HK-2 (cell line): ENCODE data around the gene BCL2L2.

Source experiments
- DNase-seq: peaks from one replicate; pipeline ENCODE4 v3.0.0-alpha.2; 2018; ENCODE audit not compliant: unreplicated experiment

BCL2L2 gene

DNA sequence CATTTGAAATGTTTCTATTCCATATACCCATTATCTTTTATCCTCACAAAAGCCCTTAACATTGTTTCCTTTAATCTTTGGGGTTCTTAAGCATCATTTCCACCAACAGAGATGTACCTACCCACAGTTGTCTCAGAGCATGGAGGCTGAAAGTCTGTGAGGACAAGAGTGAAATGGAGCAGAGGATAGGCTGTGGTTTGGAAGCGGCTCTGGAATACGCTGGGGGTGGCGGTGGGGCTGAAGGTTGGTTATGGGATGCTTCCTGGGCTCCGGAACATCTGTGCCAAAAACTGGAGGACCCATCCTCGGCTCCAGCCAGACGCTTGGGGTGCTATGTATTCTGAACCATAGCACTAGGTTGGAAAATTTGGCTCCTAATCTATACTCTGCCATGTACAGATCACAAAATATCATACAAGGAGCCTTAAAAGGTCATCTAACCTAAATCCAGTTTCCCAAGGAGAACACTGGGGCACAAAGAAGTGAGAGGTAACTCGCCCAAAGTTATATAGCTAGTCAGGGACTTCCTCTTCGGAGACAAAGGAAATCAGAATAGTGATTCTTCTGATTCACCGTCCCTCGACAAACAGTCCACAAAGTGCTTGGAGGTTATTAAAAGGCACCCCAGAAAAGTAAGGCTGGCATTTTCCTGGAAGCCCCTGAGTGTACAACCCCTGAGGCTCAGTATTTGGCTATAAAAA, 6.5 kb upstream of the BCL2L2 start:
- no peak for DNase-seq

DNA sequence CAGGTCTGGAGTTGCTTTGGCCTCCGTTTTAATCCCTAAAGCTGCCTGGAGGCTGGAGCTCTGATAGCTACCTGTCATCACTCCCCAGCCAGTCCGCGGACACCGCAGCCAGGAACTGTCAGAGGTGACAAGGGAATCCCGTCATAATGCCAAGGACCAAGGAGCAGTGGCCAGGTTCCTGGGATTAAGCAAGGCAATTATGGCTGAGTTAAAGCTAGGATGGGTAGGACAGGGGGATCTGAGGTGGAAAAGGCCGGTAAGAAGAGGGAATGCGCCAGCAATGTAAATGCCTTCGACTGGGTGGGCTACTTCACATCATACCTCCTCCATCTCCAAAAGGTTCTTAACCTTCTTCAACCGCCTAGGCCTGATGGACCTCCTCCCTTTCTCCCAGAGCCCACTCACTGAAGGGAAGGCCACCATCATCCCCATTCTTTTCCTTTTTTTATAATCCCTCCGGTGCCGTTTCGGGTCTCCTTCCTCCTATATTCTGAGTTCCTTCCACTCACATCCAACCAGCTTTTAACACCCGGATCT, 5.9 kb upstream of the BCL2L2 start:
- DNase-seq, result peak; percentile 47

DNA sequence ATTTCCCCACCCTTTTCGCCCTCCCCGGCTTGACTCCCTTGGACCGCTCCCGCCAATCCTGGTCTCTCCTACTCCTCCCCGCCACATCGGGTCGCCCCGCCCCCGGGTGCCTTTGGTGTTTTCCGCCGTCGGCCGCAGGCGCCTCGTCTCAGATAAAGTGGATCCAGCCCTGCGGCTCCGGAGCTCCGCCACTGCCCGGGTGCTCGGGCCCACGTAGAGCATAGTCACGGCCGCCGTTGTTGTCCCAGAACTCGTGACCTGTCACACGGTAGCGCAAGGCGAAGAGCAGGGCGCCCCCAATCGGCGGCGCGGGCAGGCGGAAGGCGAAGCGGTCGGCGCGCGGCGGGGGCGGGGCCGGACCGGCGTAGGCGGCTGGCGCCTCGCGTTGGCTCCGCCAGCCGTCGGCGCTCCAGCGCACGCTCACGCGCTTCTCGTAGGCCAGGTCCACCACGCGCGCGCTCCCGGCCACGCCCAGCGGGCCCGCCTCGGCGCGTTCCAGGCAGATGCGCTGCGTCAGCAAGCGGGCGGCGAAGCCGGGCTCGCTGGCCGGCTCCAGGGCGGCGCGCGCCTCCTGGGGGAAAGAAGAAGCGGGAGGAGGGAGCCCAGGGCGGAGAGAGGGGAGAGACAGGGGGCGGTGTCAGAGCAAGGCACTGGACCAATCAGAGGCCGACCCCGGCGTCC, 5.2 kb upstream of the BCL2L2 start:
- DNase-seq, result peak; percentile 98

DNA sequence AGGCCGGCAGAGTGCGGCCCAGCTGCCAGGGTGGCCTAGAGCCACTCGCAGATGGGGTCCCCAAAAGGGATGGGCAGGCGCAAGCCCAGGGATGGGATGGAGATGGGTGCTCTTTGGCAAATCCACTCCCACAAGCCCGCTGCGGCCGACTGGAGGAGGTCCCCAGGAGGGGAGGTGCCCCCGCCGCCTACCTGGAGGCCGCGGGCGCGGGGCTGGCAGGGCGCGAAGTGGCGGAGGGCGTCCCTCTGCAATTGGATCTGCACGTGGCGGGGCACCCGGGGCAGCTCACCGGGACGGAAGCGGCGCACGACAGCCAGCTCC, 4.7 kb upstream of the BCL2L2 start:
- no peak for DNase-seq

DNA sequence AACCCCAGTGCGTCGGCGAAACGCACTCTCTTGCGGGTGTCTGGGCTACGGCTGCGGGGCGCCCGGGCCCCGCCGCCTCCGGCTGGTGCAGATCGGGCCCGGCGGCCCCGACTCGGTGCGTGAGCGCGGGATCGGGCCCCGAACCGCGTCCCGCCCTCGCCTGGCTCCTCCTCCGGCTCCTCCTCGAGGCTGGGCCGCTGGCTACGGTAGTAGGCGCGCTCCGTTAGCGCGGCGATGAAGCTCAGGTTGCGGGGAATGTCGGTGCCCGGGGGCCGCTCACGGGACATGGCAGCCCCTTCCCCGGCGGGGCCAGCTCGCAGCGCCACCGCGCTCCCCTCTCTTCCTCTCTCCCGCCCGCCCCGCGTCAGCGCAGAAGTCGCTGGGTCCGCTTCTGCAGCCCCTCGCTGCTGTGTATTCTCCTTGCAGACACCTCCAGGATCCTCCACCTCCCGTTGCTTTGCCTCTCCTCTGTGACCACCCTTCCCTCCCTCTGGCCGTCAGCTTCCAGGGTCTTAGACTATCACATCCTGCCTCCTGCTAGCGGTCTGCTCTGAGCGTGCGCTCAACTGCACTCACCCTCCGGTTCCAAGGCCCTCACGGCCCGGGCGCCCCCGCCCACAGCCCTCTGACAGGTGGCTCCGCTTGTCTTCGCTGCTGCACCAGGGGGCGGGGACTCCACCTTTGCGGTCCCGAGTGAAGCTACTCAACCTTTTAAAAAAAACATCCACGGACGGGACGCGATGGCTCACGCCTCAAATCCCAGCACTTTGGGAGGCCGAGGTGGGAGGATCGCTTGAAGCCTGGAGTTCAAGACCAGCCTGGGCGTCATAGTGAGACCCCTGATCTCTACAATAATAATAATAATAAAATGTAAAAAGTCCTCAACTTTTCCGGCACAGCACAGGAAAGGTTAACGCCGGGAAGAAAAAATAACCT, 4.1 kb upstream of the BCL2L2 start, which contains the start of gene PPP1R3E:
Gene PPP1R3E, minus strand, starts transcription at position 570 of the 936 bp plus-strand sequence. Its CDS starts 283 bp downstream, at position 287.
- DNase-seq, result peak; percentile 76

DNA sequence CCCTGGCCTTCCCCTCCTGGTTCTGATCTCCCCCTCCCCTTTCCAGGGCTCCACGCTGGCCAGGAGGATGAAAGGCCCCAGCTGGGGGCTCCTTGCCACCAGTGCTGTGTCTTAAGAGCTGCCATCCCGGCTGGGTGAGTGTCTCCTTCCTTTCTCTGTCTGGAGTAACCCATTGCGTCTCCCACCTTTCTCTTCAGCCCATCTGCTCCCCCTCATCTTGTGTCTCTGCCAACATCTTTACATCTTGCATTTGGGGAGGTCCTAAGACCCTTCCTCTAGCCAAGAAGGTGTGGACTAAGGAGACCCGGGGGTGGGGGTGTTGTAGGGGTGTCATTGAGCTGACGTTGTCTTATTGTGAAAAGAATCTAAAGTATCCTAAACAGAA, 505 bp downstream of the BCL2L2 start:
- no peak for DNase-seq

DNA sequence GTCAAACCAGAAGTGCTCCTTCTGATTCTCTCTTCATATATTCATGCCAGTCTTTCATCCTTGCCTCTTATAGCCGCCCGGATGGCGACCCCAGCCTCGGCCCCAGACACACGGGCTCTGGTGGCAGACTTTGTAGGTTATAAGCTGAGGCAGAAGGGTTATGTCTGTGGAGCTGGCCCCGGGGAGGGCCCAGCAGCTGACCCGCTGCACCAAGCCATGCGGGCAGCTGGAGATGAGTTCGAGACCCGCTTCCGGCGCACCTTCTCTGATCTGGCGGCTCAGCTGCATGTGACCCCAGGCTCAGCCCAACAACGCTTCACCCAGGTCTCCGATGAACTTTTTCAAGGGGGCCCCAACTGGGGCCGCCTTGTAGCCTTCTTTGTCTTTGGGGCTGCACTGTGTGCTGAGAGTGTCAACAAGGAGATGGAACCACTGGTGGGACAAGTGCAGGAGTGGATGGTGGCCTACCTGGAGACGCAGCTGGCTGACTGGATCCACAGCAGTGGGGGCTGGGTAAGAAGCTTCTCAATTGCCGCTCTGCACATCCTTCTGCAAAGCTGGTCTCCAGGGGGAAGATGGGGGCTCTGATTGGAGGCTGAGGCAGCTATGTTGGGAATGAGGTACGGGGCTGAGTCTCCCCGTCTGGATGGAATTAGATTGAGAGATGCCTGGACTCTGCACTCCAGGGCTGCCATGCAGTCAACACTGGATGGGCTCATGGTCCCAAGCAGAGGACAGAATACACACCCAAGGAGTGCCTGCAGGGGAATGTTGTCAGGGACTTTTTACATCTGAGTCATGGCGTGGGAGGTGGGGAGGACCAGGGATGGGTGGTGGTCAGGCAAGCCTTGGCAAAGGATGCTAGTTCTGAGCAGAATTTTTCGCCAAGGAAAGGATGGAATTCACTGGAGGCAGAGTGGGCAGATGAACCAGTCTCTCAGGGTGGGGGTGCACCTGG, 1.3 kb downstream of the BCL2L2 start:
- DNase-seq, result no peak

DNA sequence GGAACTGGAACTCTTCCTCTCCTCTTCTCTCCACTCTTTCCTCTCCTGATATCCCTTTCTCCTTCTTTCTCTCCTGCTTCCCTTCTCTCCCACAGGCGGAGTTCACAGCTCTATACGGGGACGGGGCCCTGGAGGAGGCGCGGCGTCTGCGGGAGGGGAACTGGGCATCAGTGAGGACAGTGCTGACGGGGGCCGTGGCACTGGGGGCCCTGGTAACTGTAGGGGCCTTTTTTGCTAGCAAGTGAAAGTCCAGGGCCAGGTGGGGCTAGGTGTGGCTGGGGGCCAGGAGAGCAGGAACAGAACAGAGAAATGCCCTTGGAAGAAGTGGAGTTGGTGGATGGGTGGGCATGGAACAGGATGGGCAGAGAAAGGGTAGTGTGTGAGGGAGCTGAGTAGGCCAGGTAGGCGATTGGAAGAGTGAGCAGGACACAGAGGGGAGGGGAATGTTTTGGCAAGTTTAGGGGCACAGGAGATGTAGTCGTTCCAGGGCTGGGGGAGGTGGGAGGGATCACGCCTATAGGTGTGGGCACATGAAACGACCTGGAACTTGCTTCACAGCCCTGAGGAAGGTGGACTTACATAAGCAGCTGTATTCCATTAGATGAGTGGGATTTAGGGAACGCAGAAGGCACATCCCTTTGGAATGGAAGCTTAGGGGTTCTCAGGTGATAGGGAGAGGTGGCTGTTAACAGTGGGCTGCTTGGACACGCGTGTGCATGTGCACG, 2.2 kb downstream of the BCL2L2 start:
- no peak for DNase-seq

DNA sequence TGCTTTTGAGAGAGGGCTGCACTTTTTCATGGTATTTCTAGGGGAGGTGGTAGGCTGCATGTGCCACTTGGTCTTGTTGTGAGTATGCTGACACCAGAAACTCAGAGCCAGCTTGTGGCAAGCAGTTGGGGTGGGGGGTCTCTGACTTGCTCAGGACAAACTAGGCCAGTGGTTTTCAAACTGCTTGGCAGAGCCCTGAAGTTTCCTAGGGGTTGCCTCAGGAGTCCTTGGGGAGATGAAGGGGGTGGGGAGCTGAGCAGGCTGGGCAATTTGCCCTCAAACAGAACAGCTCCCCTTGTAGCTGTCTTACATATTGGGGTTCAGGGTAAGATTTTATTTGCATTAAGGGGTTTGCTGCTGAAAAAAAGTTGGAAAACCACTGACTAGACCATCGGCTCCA, 3.9 kb downstream of the BCL2L2 start:
- DNase-seq, result no peak

DNA sequence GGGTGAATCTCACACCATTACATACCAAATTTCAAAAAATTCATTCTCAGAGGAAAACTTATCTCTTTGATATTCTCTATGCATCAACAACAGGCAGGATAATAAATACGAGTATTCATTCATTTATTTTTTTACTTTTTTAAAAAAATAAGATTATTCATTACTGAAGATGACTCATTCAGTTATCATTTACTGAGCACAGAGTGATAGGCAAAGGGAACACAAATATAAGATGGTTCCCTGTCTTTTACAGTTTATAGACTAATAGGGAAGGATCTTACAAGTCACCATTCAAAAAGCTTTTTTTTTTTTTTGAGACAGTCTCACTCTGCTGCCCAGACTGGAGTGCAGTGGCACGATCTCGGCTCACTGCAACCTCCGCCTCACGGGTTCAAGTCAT, 9.7 kb downstream of the BCL2L2 start:
- DNase-seq, result no peak

DNA sequence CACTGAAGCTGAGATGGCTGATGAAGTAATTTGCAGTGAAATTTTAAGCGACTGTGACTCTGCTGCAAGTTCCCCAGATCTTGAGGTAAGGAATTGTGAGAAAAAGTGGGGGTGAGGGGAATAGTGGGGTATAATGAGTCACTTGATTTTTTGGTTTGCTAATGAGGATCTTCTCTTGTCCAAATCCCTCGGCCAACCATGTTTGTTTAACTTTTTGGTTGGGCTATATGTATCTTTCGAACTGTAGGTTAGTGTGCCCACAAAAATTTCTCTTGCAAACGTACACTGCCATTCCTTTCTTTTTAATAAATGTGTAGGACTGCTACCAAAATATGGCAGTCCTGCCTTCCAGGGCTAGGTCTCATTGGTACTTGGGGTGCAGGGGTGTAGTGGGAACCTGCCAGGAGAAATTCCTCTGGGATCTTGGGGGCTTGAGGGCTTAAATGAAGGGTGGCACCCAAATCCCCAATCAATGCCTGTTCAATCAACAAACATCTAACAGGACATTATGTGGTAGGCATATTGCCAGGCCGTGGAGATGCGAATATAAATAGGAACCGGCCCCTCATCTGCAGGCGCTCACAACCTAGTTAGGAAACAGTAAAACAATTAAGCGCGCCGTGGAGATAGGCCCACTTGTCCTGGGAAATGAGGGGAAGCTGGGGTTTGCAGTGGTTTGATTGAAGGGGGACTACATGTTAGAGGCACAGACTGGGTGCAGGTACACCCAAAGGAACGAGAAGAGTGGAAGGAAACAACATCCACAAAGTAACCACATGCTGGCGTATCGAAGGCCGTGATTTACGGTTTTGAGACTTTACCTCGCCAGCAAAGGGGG, 13.3 kb downstream of the BCL2L2 start:
- no peak for DNase-seq

DNA sequence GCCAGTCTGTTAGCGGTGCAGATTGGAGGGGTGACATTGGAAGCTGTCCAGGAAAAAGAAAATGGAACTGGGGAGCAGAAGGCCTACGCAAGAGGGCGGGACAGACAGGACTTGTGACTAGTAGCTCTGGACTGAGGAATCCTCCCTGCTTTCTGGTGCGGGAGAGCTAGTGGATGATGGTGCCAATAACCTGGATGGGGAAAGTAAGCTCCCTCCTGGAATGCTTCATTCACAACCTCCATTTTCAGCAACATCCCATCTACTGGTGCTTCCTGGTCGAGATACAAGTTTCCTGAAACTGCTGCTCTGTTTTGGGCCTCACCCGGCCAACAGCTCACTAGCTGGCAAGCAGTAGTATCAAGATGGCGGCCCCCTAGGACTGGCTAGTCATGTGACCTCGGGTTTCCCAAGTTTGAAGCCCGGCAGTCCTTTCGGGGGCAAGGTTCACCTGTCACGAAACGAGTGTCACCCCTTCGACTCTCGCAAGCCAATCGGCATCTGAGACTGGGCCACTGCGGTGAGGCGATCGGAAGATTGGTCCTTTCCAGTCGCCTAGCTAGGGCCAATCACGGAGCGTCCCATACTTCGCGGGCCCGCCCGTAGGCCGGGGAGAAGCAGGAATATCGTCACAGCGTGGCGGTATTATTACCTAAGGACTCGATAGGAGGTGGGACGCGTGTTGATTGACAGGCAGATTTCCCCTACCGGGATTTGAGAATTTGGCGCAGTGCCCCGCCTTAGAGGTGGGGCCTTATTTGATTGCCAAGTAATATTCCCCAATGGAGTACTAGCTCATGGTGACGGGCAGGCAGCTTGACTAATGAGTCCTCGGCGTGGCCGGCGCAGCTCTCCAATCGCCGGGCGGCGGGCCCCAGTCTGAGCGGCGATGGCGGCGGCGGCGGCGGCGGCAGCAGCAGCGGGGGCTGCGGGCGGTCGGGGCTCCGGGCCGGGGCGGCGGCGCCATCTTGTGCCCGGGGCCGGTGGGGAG, 14.2 kb downstream of the BCL2L2 start, which contains the start of gene PABPN1:
Gene PABPN1, plus strand, starts transcription at position 874 of the 988 bp plus-strand sequence. Its CDS starts 13 bp downstream, at position 887.
- DNase-seq, result peak; percentile 98

DNA sequence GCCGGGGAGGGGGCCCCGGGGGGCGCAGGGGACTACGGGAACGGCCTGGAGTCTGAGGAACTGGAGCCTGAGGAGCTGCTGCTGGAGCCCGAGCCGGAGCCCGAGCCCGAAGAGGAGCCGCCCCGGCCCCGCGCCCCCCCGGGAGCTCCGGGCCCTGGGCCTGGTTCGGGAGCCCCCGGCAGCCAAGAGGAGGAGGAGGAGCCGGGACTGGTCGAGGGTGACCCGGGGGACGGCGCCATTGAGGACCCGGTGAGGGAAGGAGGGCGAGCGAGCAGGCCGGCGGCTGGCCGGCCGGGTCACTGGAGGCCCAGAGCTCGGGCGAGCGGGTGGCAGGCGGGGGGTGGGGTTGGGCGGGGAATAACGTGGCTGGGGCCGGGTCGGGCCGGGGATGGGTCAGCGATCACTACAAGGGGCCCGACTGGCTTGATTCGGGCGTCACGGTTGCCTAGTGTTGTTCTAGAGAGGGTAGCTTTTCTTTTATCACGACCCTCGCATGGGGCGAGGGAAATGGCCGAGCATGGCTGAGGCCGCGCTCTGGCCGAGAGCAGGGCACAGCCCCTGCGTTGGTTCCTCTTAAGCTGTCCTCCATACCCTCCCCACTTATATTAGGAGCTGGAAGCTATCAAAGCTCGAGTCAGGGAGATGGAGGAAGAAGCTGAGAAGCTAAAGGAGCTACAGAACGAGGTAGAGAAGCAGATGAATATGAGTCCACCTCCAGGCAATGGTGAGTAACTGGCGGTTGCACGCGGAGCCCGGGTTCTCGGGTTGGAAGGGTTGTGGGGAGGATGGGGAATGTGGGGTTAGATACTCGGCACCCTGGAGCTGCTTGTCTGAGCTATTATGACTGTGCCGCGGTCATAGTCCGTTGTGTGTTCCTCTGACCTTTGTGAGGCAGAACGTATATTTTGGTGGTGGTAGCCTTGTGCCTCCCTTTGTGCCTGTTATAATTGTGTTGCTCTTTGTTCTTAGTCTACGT, 15.2 kb downstream of the BCL2L2 start:
- peak; percentile 67 for DNase-seq

DNA sequence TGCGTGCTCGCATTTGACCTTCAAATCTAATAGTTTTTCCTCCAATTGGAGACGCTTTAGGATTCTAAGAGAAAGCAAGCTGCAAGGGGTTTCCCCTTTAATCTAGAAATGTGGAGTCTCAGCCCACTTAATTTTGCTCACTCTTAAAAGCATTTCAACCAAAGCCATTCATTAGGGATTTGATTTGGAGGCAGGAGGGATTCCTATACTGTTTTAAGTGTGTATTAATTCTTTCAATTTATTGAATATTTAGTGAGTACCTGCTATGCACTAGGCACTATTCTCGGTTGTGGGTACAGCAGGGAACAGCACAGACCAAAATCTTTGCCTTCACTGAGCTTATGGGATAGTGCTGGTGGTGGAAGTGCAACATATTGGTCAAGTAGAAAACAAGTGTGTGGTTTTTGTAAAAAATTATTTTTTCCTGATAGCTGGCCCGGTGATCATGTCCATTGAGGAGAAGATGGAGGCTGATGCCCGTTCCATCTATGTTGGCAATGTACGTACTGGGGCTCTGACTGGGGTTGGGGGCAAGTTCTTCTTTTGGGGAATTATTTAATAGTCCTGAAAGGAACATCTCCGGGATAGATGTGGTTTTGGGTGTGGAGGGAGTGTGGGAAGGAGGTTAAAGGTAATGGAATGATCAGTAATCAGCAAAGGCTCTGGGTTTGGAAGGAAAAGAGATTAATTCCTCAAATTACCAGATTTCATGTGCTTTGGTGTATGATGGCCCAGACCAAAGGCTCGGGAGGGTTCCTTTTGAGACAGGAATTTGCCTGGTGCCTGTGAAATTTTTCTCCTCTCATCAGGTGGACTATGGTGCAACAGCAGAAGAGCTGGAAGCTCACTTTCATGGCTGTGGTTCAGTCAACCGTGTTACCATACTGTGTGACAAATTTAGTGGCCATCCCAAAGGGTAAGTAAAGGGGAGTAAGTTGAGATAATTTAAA, 16.2 kb downstream of the BCL2L2 start:
- DNase-seq, result no peak

DNA sequence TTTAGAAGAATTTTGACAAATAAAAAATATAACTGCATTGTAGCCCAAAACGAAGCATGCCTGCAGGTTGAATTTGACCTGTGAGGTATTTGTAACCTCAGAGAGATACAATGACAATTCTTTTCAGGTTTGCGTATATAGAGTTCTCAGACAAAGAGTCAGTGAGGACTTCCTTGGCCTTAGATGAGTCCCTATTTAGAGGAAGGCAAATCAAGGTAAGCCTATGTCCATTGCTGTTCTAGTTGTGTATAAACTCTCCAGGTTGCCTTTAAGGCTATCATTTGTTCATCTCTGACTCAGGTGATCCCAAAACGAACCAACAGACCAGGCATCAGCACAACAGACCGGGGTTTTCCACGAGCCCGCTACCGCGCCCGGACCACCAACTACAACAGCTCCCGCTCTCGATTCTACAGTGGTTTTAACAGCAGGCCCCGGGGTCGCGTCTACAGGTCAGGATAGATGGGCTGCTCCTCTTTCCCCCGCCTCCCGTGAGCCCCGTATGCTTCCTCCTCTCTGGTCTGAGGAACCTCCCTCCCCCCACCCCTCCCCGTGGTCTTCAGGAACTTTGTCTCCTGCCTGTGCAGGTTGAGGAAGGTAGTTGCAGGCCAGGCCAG, 17.3 kb downstream of the BCL2L2 start:
- DNase-seq, result no peak
